ENCODE results near the gene PRSS27.

DNA sequence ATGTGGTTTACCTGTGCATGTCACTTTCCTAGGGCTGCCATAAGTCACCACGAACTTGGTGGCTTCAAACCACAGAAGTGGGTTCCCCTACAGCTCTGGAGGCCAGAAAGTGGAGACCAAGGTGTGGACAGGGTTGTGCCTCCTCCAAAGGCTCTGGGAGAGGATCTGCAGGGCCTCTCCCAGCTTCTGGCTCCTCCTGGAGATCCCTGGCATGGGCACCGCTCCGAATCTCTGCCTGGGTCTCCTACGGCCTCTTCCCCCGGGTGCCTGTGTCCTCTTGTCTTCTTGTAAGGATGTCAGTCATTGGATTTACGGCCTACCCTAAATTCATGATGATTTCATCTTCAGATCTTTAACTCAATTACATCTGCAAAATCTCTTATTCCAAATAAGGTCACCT, 29.9 kb upstream of the PRSS27 start:
- TF ChIP-seq GATA2 (IDR thresholded peaks at IDR 0.05; ENCODE audit: low read depth, low read length) (no peak), GATA3 (IDR thresholded peaks at IDR 0.05; ENCODE audit: low read depth, low read length) (no peak)
